ENCODE measurements around the gene LETM1.

DNA sequence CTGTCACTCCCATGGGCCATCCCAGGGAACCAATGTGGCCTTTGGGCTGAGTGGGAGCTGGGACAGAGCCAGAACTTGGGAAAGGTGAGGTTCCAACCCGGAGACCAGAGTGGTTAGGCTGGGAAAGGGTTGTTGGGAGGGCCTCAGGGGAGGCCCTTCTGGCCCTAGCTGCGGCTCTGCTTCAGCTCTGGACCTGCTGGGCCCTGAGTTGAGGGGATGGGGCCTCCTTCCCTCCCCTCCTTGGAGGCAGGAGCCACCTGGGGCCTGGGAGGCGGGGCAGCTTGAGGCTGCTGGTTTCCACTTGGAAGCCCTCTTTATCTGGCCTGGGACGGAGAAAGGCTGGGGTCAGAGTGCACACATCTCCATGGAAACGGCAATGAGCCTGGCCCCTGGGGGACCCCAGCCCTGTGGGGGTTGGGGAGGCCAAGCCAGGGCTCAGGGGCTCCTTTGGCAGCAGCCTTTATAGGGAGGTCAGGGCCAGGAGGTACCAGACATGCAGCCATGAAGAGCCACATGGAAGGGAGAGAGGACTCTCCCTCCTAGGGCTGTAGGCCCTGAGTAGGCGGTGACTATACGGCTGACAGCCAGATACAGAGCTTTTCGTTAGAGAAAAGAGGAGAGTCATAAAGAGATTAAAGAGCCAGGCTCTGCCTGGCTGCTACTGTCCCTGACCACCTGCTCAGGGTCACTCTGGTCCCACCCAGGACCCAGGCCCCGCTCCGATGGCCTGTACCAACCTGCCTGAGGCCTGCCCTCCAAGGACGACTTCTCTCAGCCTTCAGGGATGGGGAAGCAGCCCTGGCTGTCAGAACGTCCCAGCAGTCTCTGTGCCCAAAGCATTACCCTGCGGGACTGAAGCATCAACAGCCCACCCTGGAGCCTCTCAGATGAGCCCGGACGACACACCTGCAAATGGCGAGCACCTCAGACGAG lies 8.4 kb upstream of the LETM1 start:
- TF ChIP-seq, protein P1, sequence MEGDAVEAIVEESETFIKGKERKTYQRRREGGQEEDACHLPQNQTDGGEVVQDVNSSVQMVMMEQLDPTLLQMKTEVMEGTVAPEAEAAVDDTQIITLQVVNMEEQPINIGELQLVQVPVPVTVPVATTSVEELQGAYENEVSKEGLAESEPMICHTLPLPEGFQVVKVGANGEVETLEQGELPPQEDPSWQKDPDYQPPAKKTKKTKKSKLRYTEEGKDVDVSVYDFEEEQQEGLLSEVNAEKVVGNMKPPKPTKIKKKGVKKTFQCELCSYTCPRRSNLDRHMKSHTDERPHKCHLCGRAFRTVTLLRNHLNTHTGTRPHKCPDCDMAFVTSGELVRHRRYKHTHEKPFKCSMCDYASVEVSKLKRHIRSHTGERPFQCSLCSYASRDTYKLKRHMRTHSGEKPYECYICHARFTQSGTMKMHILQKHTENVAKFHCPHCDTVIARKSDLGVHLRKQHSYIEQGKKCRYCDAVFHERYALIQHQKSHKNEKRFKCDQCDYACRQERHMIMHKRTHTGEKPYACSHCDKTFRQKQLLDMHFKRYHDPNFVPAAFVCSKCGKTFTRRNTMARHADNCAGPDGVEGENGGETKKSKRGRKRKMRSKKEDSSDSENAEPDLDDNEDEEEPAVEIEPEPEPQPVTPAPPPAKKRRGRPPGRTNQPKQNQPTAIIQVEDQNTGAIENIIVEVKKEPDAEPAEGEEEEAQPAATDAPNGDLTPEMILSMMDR (IDR thresholded peaks at IDR 0.05; ENCODE audit: poor library complexity): no peak
- TF ChIP-seq EZH2 (IDR thresholded peaks at IDR 0.05; ENCODE audit: borderline replicate concordance): no peak
